Fibroblast of lung (primary cell): ENCODE measurements around the gene IGSF11.

Source experiments
- EZH2 ChIP-seq: IDR thresholded peaks from 2 replicates; pipeline ENCODE4 v1.5.1; 2012; ENCODE audit warnings: low read length, control low read depth, mild to moderate bottlenecking; ENCODE audit errors: missing control alignments
- TF ChIP-seq, protein P1 (sequence below), 2 donors: IDR thresholded peaks in 1 of 2; conservative IDR thresholded peaks in 1 of 2; 1 replicate in 1 of 2; 2 replicates in 1 of 2; pipeline ENCODE4 v1.5.1; 2011 to 2012; ENCODE audit warnings: low read length in 2 of 2, control low read depth in 1 of 2, inconsistent platforms in 1 of 2, low read depth in 1 of 2, mild to moderate bottlenecking in 1 of 2

- TF ChIP-seq, protein P1, sequence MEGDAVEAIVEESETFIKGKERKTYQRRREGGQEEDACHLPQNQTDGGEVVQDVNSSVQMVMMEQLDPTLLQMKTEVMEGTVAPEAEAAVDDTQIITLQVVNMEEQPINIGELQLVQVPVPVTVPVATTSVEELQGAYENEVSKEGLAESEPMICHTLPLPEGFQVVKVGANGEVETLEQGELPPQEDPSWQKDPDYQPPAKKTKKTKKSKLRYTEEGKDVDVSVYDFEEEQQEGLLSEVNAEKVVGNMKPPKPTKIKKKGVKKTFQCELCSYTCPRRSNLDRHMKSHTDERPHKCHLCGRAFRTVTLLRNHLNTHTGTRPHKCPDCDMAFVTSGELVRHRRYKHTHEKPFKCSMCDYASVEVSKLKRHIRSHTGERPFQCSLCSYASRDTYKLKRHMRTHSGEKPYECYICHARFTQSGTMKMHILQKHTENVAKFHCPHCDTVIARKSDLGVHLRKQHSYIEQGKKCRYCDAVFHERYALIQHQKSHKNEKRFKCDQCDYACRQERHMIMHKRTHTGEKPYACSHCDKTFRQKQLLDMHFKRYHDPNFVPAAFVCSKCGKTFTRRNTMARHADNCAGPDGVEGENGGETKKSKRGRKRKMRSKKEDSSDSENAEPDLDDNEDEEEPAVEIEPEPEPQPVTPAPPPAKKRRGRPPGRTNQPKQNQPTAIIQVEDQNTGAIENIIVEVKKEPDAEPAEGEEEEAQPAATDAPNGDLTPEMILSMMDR (conservative IDR thresholded peaks at IDR 0.05 in 1 of 2, IDR thresholded peaks at IDR 0.05 in 1 of 2; ENCODE audit: low read depth in 1 of 2, low read length in 2 of 2): no peak
- TF ChIP-seq EZH2: no peak
Measured at GRCh38 chr3:119015942-119016341, 18.7 kb downstream of the IGSF11 start.
